DMS53 (cell line): ENCODE results near the gene MIOX.

Experiments used
- DNase-seq: peaks from one replicate; lab custom pipeline; 2025; lab: John Stamatoyannopoulos, UW

The MIOX gene

DNA sequence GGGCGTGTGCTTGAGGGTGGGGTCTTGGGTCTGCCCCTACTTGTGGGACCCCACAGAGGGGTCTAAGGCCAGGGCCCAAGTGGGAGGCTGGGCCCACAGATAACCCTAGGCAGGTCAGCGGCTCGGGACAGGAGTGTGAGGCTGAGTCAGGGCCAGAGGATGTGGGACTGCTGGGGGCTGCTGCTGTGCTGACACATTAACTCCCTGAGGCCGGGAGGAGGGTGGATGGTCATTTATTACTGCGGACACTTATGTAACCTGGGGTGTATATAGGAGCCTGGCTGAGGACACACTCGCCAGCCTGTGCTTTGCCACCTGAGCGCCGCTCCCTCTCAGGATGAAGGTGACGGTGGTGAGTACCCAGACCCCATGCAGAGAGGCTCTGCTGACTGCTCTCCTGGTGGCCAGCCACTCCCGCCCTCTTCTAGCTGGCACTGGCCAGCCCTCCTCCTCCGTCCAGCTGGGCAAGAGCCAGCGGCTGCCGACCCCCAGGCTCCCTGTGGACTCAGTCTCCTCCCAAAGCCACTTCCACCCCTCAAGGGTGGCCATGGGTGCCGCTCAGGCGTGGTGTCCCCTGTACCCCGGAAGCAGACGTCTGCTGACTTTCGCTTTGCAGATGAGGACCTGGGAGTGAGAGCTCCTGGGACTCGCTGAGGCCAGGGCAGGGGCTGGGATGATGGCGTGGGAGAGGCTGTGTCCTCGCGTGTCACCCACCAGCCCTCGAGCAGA, at the start of gene MIOX:
TSS of gene MIOX (plus strand) at position 299 of the 729 bp plus-strand sequence. CDS start at position 338, 39 bp downstream.
- peak; percentile 43 for DNase-seq

DNA sequence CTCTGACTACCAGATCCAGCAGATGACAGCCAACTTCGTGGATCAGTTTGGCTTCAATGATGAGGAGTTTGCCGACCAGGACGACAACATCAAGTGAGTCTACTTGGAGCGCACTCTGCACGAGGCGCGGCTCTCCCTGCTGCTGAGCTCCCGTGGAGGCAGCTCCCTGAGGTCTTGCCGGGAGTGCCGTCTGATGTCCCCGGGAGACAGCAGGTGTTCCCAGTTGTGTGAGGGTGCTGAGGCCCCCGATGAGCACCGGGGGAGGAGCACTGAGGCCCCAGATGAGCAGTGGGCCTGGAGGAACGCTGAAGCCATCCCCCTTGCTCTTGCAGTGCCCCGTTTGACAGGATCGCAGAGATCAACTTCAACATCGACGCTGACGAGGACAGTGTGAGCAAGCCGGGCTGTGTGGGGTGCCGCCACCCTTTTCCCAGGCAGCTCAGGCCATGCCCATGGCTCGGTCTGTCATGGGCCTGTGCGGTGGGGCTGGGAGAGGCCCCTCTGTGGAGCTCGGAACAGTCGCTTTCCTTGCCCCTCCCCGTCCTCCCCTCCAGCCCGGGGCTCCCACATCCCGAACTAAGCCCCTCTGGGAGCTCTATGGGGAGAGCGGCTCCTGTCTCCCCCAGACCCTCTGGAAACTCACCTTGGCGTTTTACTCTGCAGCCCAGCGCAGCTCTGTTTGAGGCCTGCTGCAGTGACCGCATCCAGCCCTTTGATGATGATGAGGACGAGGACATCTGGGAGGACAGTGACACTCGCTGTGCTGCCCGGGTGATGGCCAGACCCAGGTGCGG, 49.0 kb upstream of the MIOX start:
- no peak for DNase-seq

DNA sequence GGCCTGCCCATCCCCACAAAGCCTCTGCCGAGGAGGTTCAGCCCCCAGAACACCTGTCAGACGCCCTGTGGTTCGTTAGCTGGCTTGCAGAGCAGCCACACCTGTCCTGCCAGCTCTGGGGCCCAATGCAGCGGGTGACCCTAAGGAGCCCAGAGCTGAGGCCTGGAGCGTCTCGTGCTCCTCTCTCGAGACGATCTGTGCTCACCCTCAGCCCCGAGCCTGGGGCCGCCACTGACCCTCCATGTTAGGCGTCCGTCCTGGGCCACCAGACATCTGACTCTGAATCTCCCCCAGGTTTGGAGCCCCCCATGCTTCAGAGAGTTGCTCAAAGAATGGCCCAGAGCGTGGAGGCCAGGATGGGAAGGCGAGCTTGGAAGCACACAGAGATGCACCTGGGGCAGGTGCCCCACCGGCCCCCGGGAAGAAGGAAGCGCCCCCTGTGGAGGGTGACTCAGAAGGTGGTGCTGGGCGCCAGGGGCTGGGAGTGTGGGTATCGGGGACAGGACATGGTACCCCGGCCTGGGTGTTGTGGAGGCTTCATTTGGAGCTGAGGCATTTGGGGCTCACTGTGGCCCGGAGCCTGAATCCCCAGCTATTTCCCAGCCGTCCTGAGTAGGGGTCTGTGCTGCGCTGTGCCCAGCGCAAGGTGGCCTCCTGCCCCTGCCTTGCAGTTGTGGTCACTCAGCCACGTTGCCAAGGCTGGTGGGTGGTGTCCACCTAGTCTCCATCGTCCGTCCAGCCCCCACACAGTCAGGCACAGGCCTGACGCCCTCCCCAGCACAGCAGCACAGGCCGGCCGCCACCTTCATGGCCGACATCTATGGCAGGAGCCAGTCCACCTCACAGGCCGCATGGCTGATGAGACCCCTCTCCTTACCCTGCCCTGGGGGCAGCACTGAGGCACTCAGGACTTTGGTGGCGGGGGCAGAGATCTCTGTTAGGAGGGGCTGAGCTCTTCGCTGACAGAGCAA, 48.1 kb upstream of the MIOX start:
- DNase-seq = no peak

DNA sequence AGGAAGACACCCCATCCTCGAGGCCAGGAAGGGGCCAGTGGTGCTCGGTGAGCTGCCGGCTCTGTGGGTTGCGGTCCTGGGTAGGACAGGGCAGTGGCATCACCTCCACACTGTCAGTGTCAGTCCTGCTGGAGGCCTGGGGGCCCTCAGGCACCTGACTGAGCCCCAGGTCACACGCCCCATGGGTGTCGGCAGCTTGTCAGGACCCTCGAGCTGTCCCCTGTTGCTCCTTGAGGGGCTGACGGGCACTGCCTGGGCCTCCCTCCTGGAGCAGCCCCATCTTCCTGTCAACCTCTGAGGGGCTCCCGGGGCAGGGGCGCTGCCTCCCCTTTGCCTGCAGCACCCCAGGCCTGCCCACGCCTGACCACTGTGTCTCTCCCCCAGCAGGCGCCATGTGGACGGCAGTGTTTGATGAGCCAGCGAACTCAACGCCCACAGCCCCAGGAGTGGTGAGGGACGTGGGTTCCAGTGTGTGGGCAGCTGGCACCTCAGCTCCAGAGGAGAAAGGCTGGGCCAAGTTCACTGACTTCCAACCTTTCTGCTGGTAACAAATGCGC, 47.3 kb upstream of the MIOX start:
- DNase-seq = no peak

- DNase-seq = no peak
These were observed 46.8 kb upstream of the MIOX start for GRCh38 chr22:50439871-50440331.

GRCh38 chr22:50440544-50441249, 46.0 kb upstream of the MIOX start:
- no peak for DNase-seq

- DNase-seq = no peak
These were observed 45.1 kb upstream of the MIOX start for GRCh38 chr22:50441428-50441993.

DNA sequence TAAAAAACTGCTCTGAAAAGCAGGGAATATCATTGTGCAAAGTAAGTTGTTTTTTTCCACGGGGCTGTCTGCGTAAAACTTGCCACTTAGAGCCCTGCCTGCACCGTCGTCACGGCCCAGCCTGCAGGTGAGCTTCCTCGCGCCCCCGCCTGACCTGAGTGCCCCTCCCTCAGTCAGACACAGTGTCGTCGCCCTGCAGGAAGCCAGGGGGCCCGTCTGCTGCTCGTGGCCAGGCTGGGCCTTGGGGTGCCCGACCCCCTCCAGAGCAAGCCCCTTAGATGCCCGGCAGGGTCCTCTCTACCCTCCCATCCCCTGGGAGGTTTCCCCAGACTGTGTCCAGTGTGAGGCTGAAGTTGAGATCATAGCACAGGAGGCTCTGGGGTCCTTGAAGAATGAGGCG, 43.5 kb upstream of the MIOX start:
- no peak for DNase-seq

- DNase-seq = no peak
These were observed 42.6 kb upstream of the MIOX start for GRCh38 chr22:50443801-50444625.

DNA sequence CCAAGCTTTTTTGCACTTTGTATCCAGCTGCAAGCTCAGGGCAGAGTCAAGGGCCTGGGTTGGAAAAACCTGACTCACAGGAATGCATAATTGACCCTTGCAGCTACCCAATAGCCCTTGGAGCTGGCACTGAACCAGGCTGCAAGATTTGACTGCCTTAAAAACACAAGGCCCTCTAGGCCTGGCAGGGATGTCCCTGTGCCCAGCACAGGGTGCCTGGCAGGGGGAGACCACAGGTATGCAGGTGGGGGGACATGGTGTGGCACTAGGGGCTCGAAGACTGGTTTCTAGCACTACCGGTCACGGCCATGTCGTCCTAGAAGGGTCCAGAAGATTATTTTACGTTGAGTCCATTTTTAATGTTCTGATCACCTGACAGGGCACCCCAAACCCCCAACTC, 42.0 kb upstream of the MIOX start:
- peak; percentile 23 for DNase-seq

- no peak for DNase-seq
These were observed 41.4 kb upstream of the MIOX start for GRCh38 chr22:50445071-50445879.

- DNase-seq = no peak
These were observed 40.6 kb upstream of the MIOX start for GRCh38 chr22:50445880-50446707.

DNA sequence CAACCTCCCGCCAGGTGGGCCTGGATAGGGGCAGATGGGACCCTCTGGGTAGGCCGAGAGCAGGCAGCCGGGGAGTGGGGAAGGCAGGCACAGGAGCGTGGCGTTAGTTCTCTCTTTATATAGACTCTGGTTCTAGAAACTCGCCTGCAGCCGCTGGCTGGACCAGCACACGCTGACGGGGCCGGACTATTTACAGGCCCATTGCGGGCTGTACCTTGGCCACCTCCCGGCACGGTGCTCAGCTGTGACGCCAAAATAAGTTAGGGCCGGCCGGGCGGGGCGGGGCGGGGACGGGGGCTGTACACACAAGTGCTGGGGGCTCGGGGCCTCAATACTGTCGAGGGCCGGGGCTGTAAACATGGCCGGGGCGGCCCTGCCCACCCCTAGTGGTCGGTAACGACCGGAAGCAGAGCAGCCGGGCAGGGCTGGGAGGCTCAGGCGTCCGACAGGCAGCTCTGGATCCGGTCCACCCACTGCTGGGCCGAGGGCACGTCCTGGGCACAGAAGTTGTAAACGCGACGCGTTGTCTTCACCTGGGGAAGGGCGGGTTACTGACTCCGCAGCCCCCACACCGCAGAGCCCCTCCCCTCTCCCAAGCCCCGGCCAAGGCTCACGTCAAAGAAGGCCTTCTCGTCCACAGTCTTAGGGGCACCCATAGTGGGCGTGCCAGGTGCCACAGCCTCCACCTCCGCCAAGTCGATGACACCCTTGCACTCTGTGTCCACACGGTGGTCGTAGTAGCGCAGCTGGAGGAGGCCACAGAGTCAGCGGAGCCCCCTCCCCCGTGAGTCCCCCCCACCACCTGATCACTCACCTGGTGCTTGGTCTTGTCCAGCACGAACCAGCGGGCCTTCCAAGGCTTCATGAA, 39.7 kb upstream of the MIOX start:
- no peak for DNase-seq

DNA sequence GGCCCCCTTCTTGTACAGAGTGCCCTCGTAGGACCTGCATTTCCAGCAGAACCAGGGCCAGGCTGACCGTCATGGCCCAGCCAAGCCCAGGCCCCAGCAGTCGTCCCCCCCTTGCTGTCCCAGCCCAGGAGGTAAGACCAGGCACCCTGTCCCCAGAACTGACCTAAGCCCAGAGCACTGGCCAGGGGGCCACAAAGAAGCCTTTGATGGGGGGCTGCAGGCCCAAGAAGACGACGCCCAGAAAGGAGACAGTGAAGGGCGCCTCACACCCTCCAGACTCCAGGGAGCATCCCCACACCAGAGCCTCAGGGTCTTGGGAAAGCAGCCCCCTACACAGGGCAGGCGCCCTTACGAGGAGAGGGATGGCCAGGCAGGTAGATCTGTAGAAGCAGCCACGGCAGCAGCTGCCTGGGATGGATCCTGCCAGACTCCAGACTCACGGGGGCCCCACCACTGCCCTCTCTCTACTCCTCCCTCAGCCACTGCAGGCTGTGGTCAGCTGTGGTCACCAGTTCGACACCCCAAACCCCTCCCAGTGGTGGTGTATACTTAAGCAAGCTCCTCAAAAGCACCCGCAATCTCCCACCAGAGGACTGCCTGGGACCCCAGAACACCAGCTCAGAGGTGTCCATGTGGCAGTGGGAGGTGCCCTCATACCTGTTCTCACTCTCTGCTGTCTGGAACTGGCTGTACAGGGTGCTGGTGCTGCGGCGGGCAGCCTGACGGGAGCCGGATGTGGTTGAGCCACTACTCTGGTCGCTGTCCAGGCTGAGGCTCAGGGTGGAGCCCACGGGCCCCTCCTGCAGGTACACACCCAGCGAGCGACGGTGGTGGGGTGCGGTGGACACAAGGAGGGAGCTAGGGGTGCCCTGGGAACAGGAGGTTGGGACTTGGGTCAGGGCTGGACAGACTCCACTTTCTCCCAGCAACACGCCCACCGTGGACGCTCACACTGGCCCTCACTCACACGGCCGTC, 38.8 kb upstream of the MIOX start:
- DNase-seq = no peak

- no peak for DNase-seq
These were observed 34.0 kb upstream of the MIOX start for GRCh38 chr22:50452649-50453048.

DNA sequence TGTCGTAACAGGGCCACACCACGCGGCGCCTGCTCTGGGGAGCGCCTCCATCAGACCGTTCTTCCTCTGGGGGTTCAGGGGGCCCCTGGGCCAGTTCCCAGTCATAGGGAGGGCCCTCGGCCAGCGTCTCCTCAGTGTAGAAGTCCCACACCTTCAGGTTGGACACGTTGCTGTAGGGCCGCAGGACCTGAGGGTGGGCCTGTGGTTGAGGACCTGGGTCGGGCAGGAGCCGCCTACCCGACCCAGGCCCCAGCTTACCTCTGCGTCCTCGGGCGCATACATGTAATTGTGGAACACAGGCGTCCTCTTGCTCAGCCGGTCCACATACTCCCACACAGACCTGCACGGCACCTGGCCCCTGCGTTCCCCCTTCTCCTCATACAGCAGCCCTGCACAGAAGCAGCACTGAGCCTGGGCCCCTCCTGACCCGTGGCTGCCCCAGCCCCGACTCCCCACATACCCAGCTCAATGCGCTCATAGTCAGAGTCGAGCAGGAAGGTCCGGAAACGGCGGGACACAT, 32.0 kb upstream of the MIOX start:
- no peak for DNase-seq
